NB4 (cell line): Measurements from ENCODE around the gene ATG2B.

ENCODE experiments used
- CTCF ChIP-seq: IDR thresholded peaks from one replicate; pipeline ENCODE4 v1.5.1; 2012; ENCODE audit warnings: low read depth, low read length
- MAX ChIP-seq: IDR thresholded peaks from 2 replicates; pipeline ENCODE4 v1.6.1; 2011; ENCODE audit warnings: low read depth, low read length
- MYC ChIP-seq: IDR thresholded peaks from 2 replicates; pipeline ENCODE4 v1.6.1; 2011; ENCODE audit warnings: low read depth, low read length
- POLR2A ChIP-seq: IDR thresholded peaks from 2 replicates; pipeline ENCODE4 v1.6.1; 2011; ENCODE audit warnings: mild to moderate bottlenecking; ENCODE audit not compliant: insufficient read length; ENCODE audit errors: extremely low read depth

GRCh38 chr14:96286251-96286650 is 76.9 kb downstream of the ATG2B start:
- TF ChIP-seq POLR2A, result no peak
- TF ChIP-seq CTCF, result no peak
- TF ChIP-seq MAX, result no peak
- no peak for TF ChIP-seq MYC
